Gastroesophageal sphincter (tissue), 4 donors: ENCODE measurements around the gene ARHGAP18. TPM values are rescaled to one million over a fixed set of nuclear protein-coding genes. Genes with fewer than 3 reads are reported as not detected.

Source experiments
- ATAC-seq: fragments of 150-250 bp; one replicate; pipeline ENCODE4 v1.9.1; 2016; ENCODE audit warnings: mild to moderate bottlenecking, moderate library complexity
- H3K27ac ChIP-seq, 4 donors: fragments of 200-600 bp; sonication (generic) in 3 of 4; 1 replicate in 3 of 4; 2 replicates in 1 of 4; pipeline ENCODE4 v1.5.1; 2016 to 2019
- H3K27me3 ChIP-seq: fragments of 200-600 bp; sonication (generic); one replicate; pipeline ENCODE4 v1.5.1; 2019
- H3K36me3 ChIP-seq, 2 donors: fragments of 200-600 bp; sonication (generic); one replicate each; pipeline ENCODE4 v1.5.1; 2019; ENCODE audit warnings: control low read depth in 1 of 2
- H3K4me1 ChIP-seq, 3 donors: fragments of 200-600 bp; sonication (generic); 1 replicate in 2 of 3; 2 replicates in 1 of 3; pipeline ENCODE4 v1.5.1; 2016 to 2019; ENCODE audit warnings: control low read depth in 2 of 3
- H3K4me3 ChIP-seq, 2 donors: fragments of 200-600 bp; sonication (generic); one replicate each; pipeline ENCODE4 v1.5.1; 2019; ENCODE audit warnings: mild to moderate bottlenecking in 1 of 2, moderate library complexity in 1 of 2
- H3K9me3 ChIP-seq, 3 donors: fragments of 200-600 bp; sonication (generic); one replicate each; pipeline ENCODE4 v1.5.1; 2017 to 2019; ENCODE audit warnings: control low read depth in 2 of 3
- EP300 ChIP-seq: sonication (generic); formaldehyde crosslinking; IDR thresholded peaks from one replicate; pipeline ENCODE4 v1.6.1; 2017; ENCODE audit warnings: antibody characterized with exemption, mild to moderate bottlenecking
- POLR2A ChIP-seq, 2 donors: fragments of 450-650 bp; IDR thresholded peaks; one replicate each; pipeline ENCODE4 v1.6.1; 2017; ENCODE audit warnings: antibody characterized with exemption in 2 of 2, mild to moderate bottlenecking in 2 of 2, moderate library complexity in 1 of 2
- POLR2AphosphoS5 ChIP-seq: sonication (generic); formaldehyde crosslinking; IDR thresholded peaks from one replicate; pipeline ENCODE4 v1.6.1; 2017; ENCODE audit warnings: antibody characterized with exemption
- WGBS, 2 donors: methylation state at CpG; one replicate each; pipeline ENCODE4 v1.1.5; 2018; ENCODE audit warnings: low coverage in 1 of 2; 5-methylcytosine and 5-hydroxymethylcytosine counted together
- total RNA-seq, 4 donors: library from RNA; depleted of rRNA; stranded (reverse); fragments of >200 nt; gene quantifications; one replicate each; pipeline ENCODE4 v1.1.0, GENCODE V29; 2016
- TF ChIP-seq, protein P1 (sequence below), 4 experiments: fragments of 200-600 bp in 2 of 4; fragments of 450-650 bp in 2 of 4; sonication (generic) in 1 of 4; IDR thresholded peaks; one replicate each; pipeline ENCODE4 v1.5.1; 2017 to 2019; ENCODE audit warnings: antibody characterized with exemption in 4 of 4, mild to moderate bottlenecking in 2 of 4, moderate library complexity in 2 of 4

ARHGAP18 gene
- total RNA-seq, 4 donors from 2014 or later = 2.8 to 15.0 (median 9.4) TPM

DNA sequence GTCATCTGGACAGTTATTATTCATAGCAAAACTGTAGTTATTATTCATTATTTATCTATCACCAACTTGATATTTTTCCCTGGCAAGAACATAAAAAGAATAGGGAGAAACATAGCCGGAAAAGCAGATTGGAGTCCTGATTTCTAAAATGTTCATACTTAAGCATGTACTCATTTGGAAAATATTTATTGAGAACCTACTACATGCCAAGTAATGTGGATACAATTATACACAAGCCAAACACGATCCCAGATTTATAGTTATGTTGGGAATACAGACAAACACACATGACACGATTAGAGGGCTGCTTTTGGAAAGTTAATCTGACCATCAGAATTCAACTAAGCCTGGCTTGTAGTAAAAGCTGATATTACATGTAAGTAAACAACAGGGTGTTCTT, 30.7 kb downstream of the ARHGAP18 start:
- Histone ChIP-seq H3K36me3 (no peaks in the 10 kb centered on the region), H3K4me3 (no peak overlapping the region), H3K27ac (peak overlapping the region in 2 of 4 donors; percentile 18 to 23), H3K27me3 (peaks cover 3% of the 10 kb centered on the region), H3K9me3 (no peaks in the 10 kb centered on the region), H3K4me1 (peaks cover 0 to 12% (median 0%) of the 10 kb centered on the region in 3 donors)
- no peak for ATAC-seq
- 47 to 48% methylated on average over 3 of the region's 3 CpGs for WGBS, 2 donors
- TF ChIP-seq POLR2AphosphoS5 (no peak), POLR2A (IDR thresholded peaks at IDR 0.05) (no peak), EP300 (no peak)
- TF ChIP-seq, protein P1, sequence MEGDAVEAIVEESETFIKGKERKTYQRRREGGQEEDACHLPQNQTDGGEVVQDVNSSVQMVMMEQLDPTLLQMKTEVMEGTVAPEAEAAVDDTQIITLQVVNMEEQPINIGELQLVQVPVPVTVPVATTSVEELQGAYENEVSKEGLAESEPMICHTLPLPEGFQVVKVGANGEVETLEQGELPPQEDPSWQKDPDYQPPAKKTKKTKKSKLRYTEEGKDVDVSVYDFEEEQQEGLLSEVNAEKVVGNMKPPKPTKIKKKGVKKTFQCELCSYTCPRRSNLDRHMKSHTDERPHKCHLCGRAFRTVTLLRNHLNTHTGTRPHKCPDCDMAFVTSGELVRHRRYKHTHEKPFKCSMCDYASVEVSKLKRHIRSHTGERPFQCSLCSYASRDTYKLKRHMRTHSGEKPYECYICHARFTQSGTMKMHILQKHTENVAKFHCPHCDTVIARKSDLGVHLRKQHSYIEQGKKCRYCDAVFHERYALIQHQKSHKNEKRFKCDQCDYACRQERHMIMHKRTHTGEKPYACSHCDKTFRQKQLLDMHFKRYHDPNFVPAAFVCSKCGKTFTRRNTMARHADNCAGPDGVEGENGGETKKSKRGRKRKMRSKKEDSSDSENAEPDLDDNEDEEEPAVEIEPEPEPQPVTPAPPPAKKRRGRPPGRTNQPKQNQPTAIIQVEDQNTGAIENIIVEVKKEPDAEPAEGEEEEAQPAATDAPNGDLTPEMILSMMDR (IDR thresholded peaks at IDR 0.05) = no peak

DNA sequence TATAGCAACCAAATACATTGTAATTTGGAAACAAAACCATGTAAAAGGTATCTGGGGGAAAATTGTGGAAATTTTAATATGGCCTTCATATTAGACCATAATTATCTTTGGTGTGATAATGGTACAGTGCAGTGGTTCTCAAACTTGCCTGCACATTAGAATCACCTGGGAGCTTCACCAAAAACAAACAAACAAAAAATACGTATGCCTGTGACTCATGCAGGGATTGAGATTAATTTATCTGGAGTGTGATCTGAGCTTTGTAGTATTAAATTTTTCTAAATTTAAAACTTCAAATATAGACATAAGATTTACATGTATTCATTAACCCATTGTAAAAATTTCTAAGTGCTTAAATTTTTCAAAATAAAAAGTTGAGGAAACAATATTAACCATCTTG, 31.5 kb downstream of the ARHGAP18 start:
- H3K9me3 ChIP-seq = no peaks in the 10 kb centered on the region

DNA sequence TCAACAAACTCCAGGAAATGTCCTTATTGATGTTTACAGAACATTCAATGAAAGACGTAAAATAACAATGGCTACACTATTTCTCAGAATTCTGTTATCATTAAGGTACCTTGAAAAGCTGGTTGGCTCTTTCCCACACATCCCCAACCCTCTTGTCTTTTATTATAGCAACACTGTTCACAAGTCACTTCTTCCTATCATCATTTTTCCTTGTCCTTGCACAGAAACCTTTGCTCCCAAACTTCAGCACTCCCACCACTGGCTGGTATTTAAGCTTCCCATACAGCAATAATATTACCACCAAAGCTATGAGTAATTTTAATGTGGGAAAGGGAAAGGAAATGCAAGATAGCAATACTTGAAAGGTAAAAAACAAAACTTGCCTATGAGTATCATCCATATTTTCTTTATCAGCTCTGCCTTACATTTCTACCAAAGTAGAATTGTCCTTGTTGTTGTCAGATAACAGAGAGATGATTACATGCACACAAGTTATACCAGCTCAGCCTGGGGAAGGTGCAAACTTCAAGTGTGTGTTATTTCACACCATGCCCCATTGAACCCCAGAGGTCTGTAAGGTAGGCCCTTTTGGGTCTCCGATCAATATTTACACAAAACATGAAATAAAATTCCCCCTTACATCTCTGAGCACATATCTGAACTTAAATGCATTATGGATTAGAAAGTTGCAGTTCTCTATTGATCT, 32.2 kb downstream of the ARHGAP18 start:
- H3K27ac ChIP-seq = no peak overlapping the region
- no peaks in the 10 kb centered on the region for H3K36me3 ChIP-seq
- H3K27me3 ChIP-seq = peaks cover 3% of the 10 kb centered on the region
- 85 to 92% methylated on average over 2 of the region's 2 CpGs for WGBS, 2 donors
- no peak for ATAC-seq
- no peak overlapping the region for H3K4me3 ChIP-seq
- no peaks in the 10 kb centered on the region for H3K9me3 ChIP-seq
- no peak for TF ChIP-seq POLR2A (IDR thresholded peaks at IDR 0.05)
- TF ChIP-seq, protein P1 (IDR thresholded peaks at IDR 0.05) = no peak
- TF ChIP-seq POLR2AphosphoS5 = no peak
- TF ChIP-seq EP300 = no peak
- H3K4me1 ChIP-seq = peaks cover 0 to 9% (median 0%) of the 10 kb centered on the region in 3 donors

More for the DNA sequence above, 31.5 kb downstream of the ARHGAP18 start:
- ATAC-seq = no peak
- Histone ChIP-seq H3K4me3 (no peak overlapping the region), H3K4me1 (peaks cover 0 to 6% (median 0%) of the 10 kb centered on the region in 3 donors), H3K27ac (no peak overlapping the region), H3K27me3 (peaks cover 3% of the 10 kb centered on the region), H3K36me3 (no peaks in the 10 kb centered on the region)
- 52 to 75% methylated on average over 1 of the region's 1 CpG for WGBS, 2 donors
- no peak for TF ChIP-seq POLR2A (IDR thresholded peaks at IDR 0.05)
- TF ChIP-seq, protein P1 (IDR thresholded peaks at IDR 0.05) = no peak
- no peak for TF ChIP-seq EP300
- TF ChIP-seq POLR2AphosphoS5 = no peak

DNA sequence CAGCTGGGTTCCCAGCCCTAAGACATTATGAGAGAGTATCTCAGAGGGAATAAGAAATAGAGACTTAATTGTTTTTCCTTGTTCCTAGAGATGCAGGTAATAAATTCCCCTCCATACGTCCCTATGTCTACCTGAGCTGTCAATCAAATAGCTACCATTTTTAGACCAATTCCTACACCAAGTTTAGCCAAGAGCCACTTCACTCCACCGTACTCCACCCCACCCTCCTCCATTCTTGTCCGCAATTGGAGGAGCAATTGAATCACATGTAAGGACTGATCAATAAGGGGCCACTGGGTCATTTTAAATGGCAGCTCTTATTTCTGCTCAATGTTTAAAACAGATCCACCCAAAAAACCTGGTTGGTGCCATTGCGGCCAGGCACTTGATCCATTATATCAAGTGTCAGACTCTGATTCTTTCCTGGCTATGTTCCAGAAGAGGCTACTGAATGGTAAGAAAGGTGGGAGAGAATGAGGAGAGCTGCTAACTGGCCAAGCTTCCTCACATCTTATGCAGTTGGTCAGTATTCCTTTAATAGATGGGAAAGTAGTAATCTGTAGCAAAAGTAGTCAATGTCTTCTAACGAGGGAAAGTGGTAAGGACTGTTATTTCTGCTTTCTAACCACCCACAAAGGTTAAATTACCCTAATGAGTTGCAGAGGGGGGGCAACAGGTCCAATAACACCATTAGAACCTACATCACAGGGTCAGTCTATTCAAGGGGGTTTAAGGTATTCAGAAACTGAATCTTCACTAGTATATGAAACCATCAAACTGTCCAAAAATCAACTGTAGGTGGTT, 34.1 kb downstream of the ARHGAP18 start:
- no peak for ATAC-seq
- WGBS, 2 donors = 83 to 89% methylated on average over 5 of the region's 5 CpGs
- Histone ChIP-seq H3K36me3 (no peaks in the 10 kb centered on the region), H3K4me3 (no peak overlapping the region), H3K9me3 (no peaks in the 10 kb centered on the region), H3K27me3 (peaks cover 3% of the 10 kb centered on the region), H3K4me1 (peaks cover 0 to 19% (median 0%) of the 10 kb centered on the region in 3 donors), H3K27ac (no peak overlapping the region)
- TF ChIP-seq POLR2A (IDR thresholded peaks at IDR 0.05) = no peak
- no peak for TF ChIP-seq EP300
- TF ChIP-seq, protein P1 (IDR thresholded peaks at IDR 0.05) = no peak
- no peak for TF ChIP-seq POLR2AphosphoS5
